Fibroblast of lung (primary cell): ENCODE measurements around the gene KLHDC4. TPM values are rescaled to one million over a fixed set of nuclear protein-coding genes. Genes with fewer than 3 reads are reported as not detected.

Experiments used
- DNase-seq, 2 donors: peaks; one replicate each; pipeline versions ENCODE4 v3.0.0 to v3.0.0-alpha.2; 2010; ENCODE audit warnings: low read depth in 2 of 2
- H2AFZ ChIP-seq: 2 replicates; pipeline ENCODE4 v1.5.1; 2012; ENCODE audit warnings: low read length, control low read depth, inconsistent platforms
- H3K27ac ChIP-seq: 2 replicates; pipeline ENCODE4 v1.5.1; 2011; ENCODE audit warnings: low read length, control low read depth; ENCODE audit not compliant: insufficient read depth
- H3K27me3 ChIP-seq: 2 replicates; pipeline ENCODE4 v1.5.1; 2011; ENCODE audit warnings: mild to moderate bottlenecking, low read length; ENCODE audit not compliant: control insufficient read depth, insufficient read depth
- H3K36me3 ChIP-seq: 2 replicates; pipeline ENCODE4 v1.5.1; 2011; ENCODE audit warnings: low read length; ENCODE audit not compliant: control insufficient read depth, insufficient read depth
- H3K4me1 ChIP-seq: 2 replicates; pipeline ENCODE4 v1.5.1; 2011; ENCODE audit warnings: low read length; ENCODE audit not compliant: control insufficient read depth, insufficient read depth; ENCODE audit errors: extremely low read depth
- H3K4me2 ChIP-seq: 2 replicates; pipeline ENCODE4 v1.5.1; 2011; ENCODE audit warnings: low read length, control low read depth; ENCODE audit not compliant: insufficient read depth; ENCODE audit errors: extremely low read depth
- H3K4me3 ChIP-seq, 4 experiments: fragments of 200-600 bp in 1 of 4; sonication (generic) in 1 of 4; replicated peaks in 1 of 4; 2 replicates each; pipeline ENCODE4 v1.5.1; 2011 to 2016; ENCODE audit warnings: low read length in 4 of 4, low read depth in 3 of 4, mild to moderate bottlenecking in 3 of 4, control low read depth in 2 of 4, inconsistent platforms in 1 of 4, mixed read lengths in 1 of 4; ENCODE audit not compliant: insufficient read depth in 1 of 4; ENCODE audit errors: control extremely low read depth in 1 of 4
- H3K79me2 ChIP-seq: 2 replicates; pipeline ENCODE4 v1.5.1; 2012; ENCODE audit warnings: mild to moderate bottlenecking, low read length, inconsistent platforms; ENCODE audit not compliant: control insufficient read depth, insufficient read depth
- H3K9ac ChIP-seq: 2 replicates; pipeline ENCODE4 v1.5.1; 2011; ENCODE audit warnings: mild to moderate bottlenecking, low read length, control low read depth; ENCODE audit not compliant: insufficient read depth
- H3K9me3 ChIP-seq: 2 replicates; pipeline ENCODE4 v1.5.1; 2012; ENCODE audit warnings: low read depth, low read length; ENCODE audit not compliant: control insufficient read depth, insufficient read depth
- H4K20me1 ChIP-seq: 2 replicates; pipeline ENCODE4 v1.5.1; 2011; ENCODE audit warnings: low read length; ENCODE audit not compliant: control insufficient read depth, insufficient read depth; ENCODE audit errors: extremely low read depth
- CTCF ChIP-seq, 2 donors: IDR thresholded peaks in 1 of 2; conservative IDR thresholded peaks in 1 of 2; 1 replicate in 1 of 2; 2 replicates in 1 of 2; pipeline ENCODE4 v1.5.1; 2011 to 2012; ENCODE audit warnings: low read length in 2 of 2, control low read depth in 1 of 2, inconsistent platforms in 1 of 2, low read depth in 1 of 2, mild to moderate bottlenecking in 1 of 2
- EZH2 ChIP-seq: IDR thresholded peaks from 2 replicates; pipeline ENCODE4 v1.5.1; 2012; ENCODE audit warnings: low read length, control low read depth, mild to moderate bottlenecking; ENCODE audit errors: missing control alignments
- polyA plus RNA-seq, 2 donors: library from polyadenylated mRNA; depleted of rRNA in 1 of 2; stranded (reverse) in 1 of 2; unstranded in 1 of 2; fragments of >200 nt; gene quantifications; 2 replicates each; pipeline ENCODE4 v1.2.1, GENCODE V29; 2011 to 2012; ENCODE audit warnings: missing spikeins in 1 of 2
- total RNA-seq: library from RNA; depleted of rRNA; stranded (reverse); fragments of >200 nt; gene quantifications from 2 replicates; pipeline ENCODE4 v1.2.1, GENCODE V29; 2014

KLHDC4 gene
- total and polyA plus RNA-seq, 2 donors (not counting 1 experiment from before 2014, with no cell fraction given) = 7.3 to 17.8 TPM

- Histone ChIP-seq H3K9ac (no peak overlapping the region), H3K36me3 (peaks cover 4% of the 10 kb centered on the region)
- TF ChIP-seq CTCF (conservative IDR thresholded peaks at IDR 0.05 in 1 of 2, IDR thresholded peaks at IDR 0.05 in 1 of 2; ENCODE audit: low read depth in 1 of 2, low read length in 2 of 2) (no peak), EZH2 (no peak)
These were observed 64.3 kb downstream of the KLHDC4 start for GRCh38 chr16:87701505-87701921.

GRCh38 chr16:87701078-87701460 lies 64.7 kb downstream of the KLHDC4 start:
- no peaks in the 10 kb centered on the region for H4K20me1 ChIP-seq
- H3K9ac ChIP-seq = no peak overlapping the region
- peaks cover 4% of the 10 kb centered on the region for H3K36me3 ChIP-seq
- H3K4me3 ChIP-seq = no peak overlapping the region
- no peaks in the 10 kb centered on the region for H3K27me3 ChIP-seq
- H3K4me2 ChIP-seq = no peak overlapping the region
- H3K4me1 ChIP-seq = no peaks in the 10 kb centered on the region
- no peaks in the 10 kb centered on the region for H3K9me3 ChIP-seq
- no peak overlapping the region for H3K27ac ChIP-seq
- H2AFZ ChIP-seq = no peak overlapping the region
- no peaks in the 10 kb centered on the region for H3K79me2 ChIP-seq
- no peak for TF ChIP-seq CTCF (conservative IDR thresholded peaks at IDR 0.05 in 1 of 2, IDR thresholded peaks at IDR 0.05 in 1 of 2; ENCODE audit: low read depth in 1 of 2, low read length in 2 of 2)
- no peak for TF ChIP-seq EZH2
- DNase-seq = no peak

More at GRCh38 chr16:87701505-87701921, 64.3 kb downstream of the KLHDC4 start:
- Histone ChIP-seq H3K27ac (no peak overlapping the region), H3K4me1 (no peaks in the 10 kb centered on the region), H3K27me3 (no peaks in the 10 kb centered on the region), H3K4me2 (no peak overlapping the region), H3K9me3 (no peaks in the 10 kb centered on the region), H4K20me1 (no peaks in the 10 kb centered on the region), H3K79me2 (no peaks in the 10 kb centered on the region), H2AFZ (no peak overlapping the region), H3K4me3 (no peak overlapping the region)
- no peak for DNase-seq

GRCh38 chr16:87700406-87701077 lies 65.2 kb downstream of the KLHDC4 start:
- peaks cover 4% of the 10 kb centered on the region for H3K36me3 ChIP-seq
- no peak overlapping the region for H3K4me2 ChIP-seq
- no peaks in the 10 kb centered on the region for H3K79me2 ChIP-seq
- H3K27me3 ChIP-seq = no peaks in the 10 kb centered on the region
- H2AFZ ChIP-seq = no peak overlapping the region
- no peak overlapping the region for H3K4me3 ChIP-seq
- H4K20me1 ChIP-seq = no peaks in the 10 kb centered on the region
- no peaks in the 10 kb centered on the region for H3K9me3 ChIP-seq
- TF ChIP-seq EZH2 = no peak
- no peak for TF ChIP-seq CTCF (conservative IDR thresholded peaks at IDR 0.05 in 1 of 2, IDR thresholded peaks at IDR 0.05 in 1 of 2; ENCODE audit: low read depth in 1 of 2, low read length in 2 of 2)
- no peak overlapping the region for H3K9ac ChIP-seq
- no peak overlapping the region for H3K27ac ChIP-seq
- H3K4me1 ChIP-seq = no peaks in the 10 kb centered on the region
- no peak for DNase-seq
